MCF 10A (cell line): ENCODE data around the gene NOL4L. TPM values are rescaled to one million over a fixed set of nuclear protein-coding genes. Genes with fewer than 3 reads are reported as not detected.

Experiments used
- BruUV-seq: library from RNA; stranded (reverse); fragments of 400-500 nt; replicated peaks from 2 replicates; lab custom pipeline; 2021; lab: Mats Ljungman, UMichigan
- CTCF ChIA-PET: fragments of 300-600 bp; sonication (Branson Sonifier 250); formaldehyde crosslinking; extraction: SDS; loops from one replicate; lab custom pipeline; 2021; ENCODE audit warnings: antibody characterized with exemption, inconsistent platforms; lab: Yijun Ruan, JAX
- POLR2A ChIA-PET: fragments of 300-600, 350-650 bp; sonication (Branson Sonifier 250); formaldehyde crosslinking; extraction: SDS; loops from one replicate; lab custom pipeline; 2020; ENCODE audit warnings: antibody characterized with exemption, inconsistent platforms; lab: Yijun Ruan, JAX
- DNase-seq: peaks from one replicate; pipeline ENCODE4 v3.0.0-alpha.2; 2018; ENCODE audit not compliant: unreplicated experiment
- H3K27ac Mint-ChIP-seq: one replicate; pipeline ENCODE4 v1.8.0; 2022; ENCODE audit warnings: mild to moderate bottlenecking, low read depth, mixed read lengths; ENCODE audit not compliant: unreplicated experiment
- H3K27me3 Mint-ChIP-seq: one replicate; pipeline ENCODE4 v1.8.0; 2022; ENCODE audit warnings: mixed read lengths; ENCODE audit not compliant: insufficient read depth, unreplicated experiment
- H3K36me3 Mint-ChIP-seq: one replicate; pipeline ENCODE4 v1.8.0; 2022; ENCODE audit warnings: mild to moderate bottlenecking, moderate library complexity, mixed read lengths; ENCODE audit not compliant: insufficient read depth, unreplicated experiment
- H3K4me1 Mint-ChIP-seq: one replicate; pipeline ENCODE4 v1.8.0; 2022; ENCODE audit warnings: mixed read lengths; ENCODE audit not compliant: insufficient read depth, unreplicated experiment
- H3K4me3 Mint-ChIP-seq: one replicate; pipeline ENCODE4 v1.8.0; 2022; ENCODE audit warnings: mild to moderate bottlenecking, moderate library complexity, mixed read lengths; ENCODE audit not compliant: unreplicated experiment
- H3K9me3 Mint-ChIP-seq: one replicate; pipeline ENCODE4 v1.8.0; 2022; ENCODE audit warnings: mixed read lengths; ENCODE audit not compliant: unreplicated experiment
- CTCF ChIP-seq: fragments of 200-600 bp; IDR thresholded peaks from one replicate; pipeline ENCODE4 v1.8.0; 2022; ENCODE audit warnings: antibody characterized with exemption, mild to moderate bottlenecking; ENCODE audit not compliant: unreplicated experiment
- intact Hi-C: fragments of 100-400 bp; cut with micrococcal nuclease; formaldehyde crosslinking; loops from 2 replicates; pipeline ENCODE4 v1.14.1; 2022
- total RNA-seq: library from RNA; stranded (reverse); gene quantifications from 2 replicates; pipeline ENCODE4 v1.2.3, GENCODE V29; 2022

Gene NOL4L
- total RNA-seq, 1 experiment from 2014 or later, result 3.3 TPM

- no peak overlapping the region for H3K4me3 Mint-ChIP-seq
Measured at GRCh38 chr20:32406701-32407100, 178.4 kb downstream of the NOL4L start.

GRCh38 chr20:32404017-32404416, 181.1 kb downstream of the NOL4L start:
- H3K4me1 Mint-ChIP-seq, result peaks cover 14% of the 10 kb centered on the region
- intact Hi-C loops, result no loop called here
- no peaks in the 10 kb centered on the region for H3K27me3 Mint-ChIP-seq
- peak overlapping the region; percentile 5 for H3K27ac Mint-ChIP-seq
- ChIA-PET POLR2A (interaction anchor here (1.0 kb wide), 1 partner anchor 11 kb away, joined by 4 read pairs; no protein-coding TSS in a partner anchor), CTCF (no interaction called here)
- H3K9me3 Mint-ChIP-seq, result no peaks in the 10 kb centered on the region
- H3K4me3 Mint-ChIP-seq, result no peak overlapping the region
- TF ChIP-seq CTCF, result no peak
- DNase-seq, result no peak
- no TSS peak for BruUV-seq
- H3K36me3 Mint-ChIP-seq, result peaks cover 42% of the 10 kb centered on the region

More at GRCh38 chr20:32406701-32407100, 178.4 kb downstream of the NOL4L start:
- H3K9me3 Mint-ChIP-seq, result no peaks in the 10 kb centered on the region
- POLR2A ChIA-PET, result interaction anchor here (0.6 to 1.5 kb wide), 2 partner anchors 42 to 49 kb away, joined by 3 read pairs; partner anchors contain the start of gene ASXL1
- peaks cover 32% of the 10 kb centered on the region for H3K36me3 Mint-ChIP-seq
- no TSS peak for BruUV-seq
- DNase-seq, result no peak
- no peak overlapping the region for H3K27ac Mint-ChIP-seq
- TF ChIP-seq CTCF, result no peak
- H3K4me1 Mint-ChIP-seq, result peaks cover 14% of the 10 kb centered on the region
- intact Hi-C loops, result no loop called here
- H3K27me3 Mint-ChIP-seq, result no peaks in the 10 kb centered on the region
- CTCF ChIA-PET, result interaction anchor here (0.6 to 1.1 kb wide), 2 partner anchors 8 to 381 kb away, joined by 3 read pairs; no protein-coding TSS in a partner anchor

GRCh38 chr20:32400476-32400875, 184.7 kb downstream of the NOL4L start:
- Mint-ChIP-seq H3K36me3 (peaks cover 30% of the 10 kb centered on the region), H3K27me3 (no peaks in the 10 kb centered on the region), H3K27ac (peak overlapping the region; percentile 11), H3K4me1 (peaks cover 22% of the 10 kb centered on the region), H3K4me3 (no peak overlapping the region), H3K9me3 (no peaks in the 10 kb centered on the region)
- no peak for TF ChIP-seq CTCF
- ChIA-PET POLR2A (interaction anchor here (0.8 kb wide), 2 partner anchors 8 to 16 kb away, joined by 3 read pairs; no protein-coding TSS in a partner anchor), CTCF (interaction anchor here (1.1 to 1.4 kb wide), 3 partner anchors 27 to 85 kb away, joined by 3 to 4 read pairs (median 3); no protein-coding TSS in a partner anchor)
- BruUV-seq, result no TSS peak
- intact Hi-C loops, result no loop called here
- no peak for DNase-seq

GRCh38 chr20:32397567-32398084, 187.5 kb downstream of the NOL4L start:
- ChIA-PET POLR2A (no interaction called here), CTCF (interaction anchor here (0.6 to 0.7 kb wide), 2 partner anchors 10 to 550 kb away, joined by 4 read pairs; no protein-coding TSS in a partner anchor)
- H3K4me3 Mint-ChIP-seq, result no peak overlapping the region
- H3K36me3 Mint-ChIP-seq, result peaks cover 49% of the 10 kb centered on the region
- no peaks in the 10 kb centered on the region for H3K9me3 Mint-ChIP-seq
- peaks cover 8% of the 10 kb centered on the region for H3K4me1 Mint-ChIP-seq
- no peak for TF ChIP-seq CTCF
- no peak for DNase-seq
- H3K27ac Mint-ChIP-seq, result no peak overlapping the region
- no peaks in the 10 kb centered on the region for H3K27me3 Mint-ChIP-seq
- no TSS peak for BruUV-seq
- intact Hi-C loops, result no loop called here
